Loucy (cell line): ENCODE measurements around the gene SDK1.

Source experiments
- H2AFZ ChIP-seq: fragments of 200-600 bp; sonication (generic); 2 replicates; pipeline ENCODE4 v1.6.0; 2016; ENCODE audit warnings: antibody characterized with exemption, mild to moderate bottlenecking, low read length, moderate library complexity
- H3F3A ChIP-seq: fragments of 200-600 bp; 2 replicates; pipeline ENCODE4 v1.6.0; 2016; ENCODE audit warnings: antibody characterized with exemption, low read depth, mild to moderate bottlenecking
- H3K27me3 ChIP-seq: fragments of 200-600 bp; sonication (generic); 2 replicates; pipeline ENCODE4 v1.6.1; 2014; ENCODE audit warnings: low read length, mild to moderate bottlenecking; ENCODE audit not compliant: insufficient read depth, poor library complexity, severe bottlenecking
- H3K36me3 ChIP-seq: fragments of 200-600 bp; sonication (generic); 2 replicates; pipeline ENCODE4 v1.6.1; 2016; ENCODE audit warnings: low read length; ENCODE audit not compliant: insufficient read depth
- H3K4me1 ChIP-seq: fragments of 200-600 bp; sonication (generic); 2 replicates; pipeline ENCODE4 v1.5.1; 2014; ENCODE audit warnings: low read length, mild to moderate bottlenecking; ENCODE audit not compliant: insufficient read depth, poor library complexity, severe bottlenecking
- H3K4me2 ChIP-seq: fragments of 200-600 bp; sonication (generic); 2 replicates; pipeline ENCODE4 v1.6.0; 2014; ENCODE audit warnings: antibody characterized with exemption, low read length, low read depth, mild to moderate bottlenecking; ENCODE audit not compliant: poor library complexity, severe bottlenecking
- H3K4me3 ChIP-seq: fragments of 200-600 bp; sonication (generic); 2 replicates; pipeline ENCODE4 v1.5.1; 2014; ENCODE audit warnings: low read length, mild to moderate bottlenecking, mixed read lengths; ENCODE audit not compliant: poor library complexity, severe bottlenecking
- H3K79me2 ChIP-seq: fragments of 200-600 bp; sonication (generic); 2 replicates; pipeline ENCODE4 v1.6.1; 2014; ENCODE audit warnings: low read length; ENCODE audit not compliant: insufficient read depth
- H3K9ac ChIP-seq: fragments of 200-600 bp; sonication (generic); 2 replicates; pipeline ENCODE4 v1.6.0; 2014; ENCODE audit warnings: mild to moderate bottlenecking, low read depth, low read length, moderate library complexity; ENCODE audit not compliant: poor library complexity, severe bottlenecking
- H3K9me2 ChIP-seq: fragments of 200-600 bp; sonication (generic); replicated peaks from 2 replicates; pipeline ENCODE4 v1.6.1; 2016; ENCODE audit warnings: low read depth, low read length, mixed read lengths
- H3K9me3 ChIP-seq: fragments of 200-600 bp; sonication (generic); 2 replicates; pipeline ENCODE4 v1.6.1; 2014; ENCODE audit warnings: mild to moderate bottlenecking, antibody characterized with exemption, low read length, low read depth; ENCODE audit not compliant: insufficient read depth
- H4K20me1 ChIP-seq: fragments of 200-600 bp; sonication (generic); 2 replicates; pipeline ENCODE4 v1.6.0; 2014; ENCODE audit warnings: antibody characterized with exemption, low read length, mild to moderate bottlenecking; ENCODE audit not compliant: insufficient read depth, poor library complexity, severe bottlenecking
- EZH2phosphoT487 ChIP-seq: fragments of 200-600 bp; IDR thresholded peaks from 2 replicates; pipeline ENCODE4 v1.6.1; 2018; ENCODE audit warnings: antibody characterized with exemption, mild to moderate bottlenecking, moderate library complexity, borderline replicate concordance
- TF ChIP-seq, protein P1 (sequence below): fragments of 200-600 bp; sonication (generic); conservative IDR thresholded peaks from 2 replicates; pipeline ENCODE4 v1.5.1; 2014; ENCODE audit warnings: mild to moderate bottlenecking, antibody characterized with exemption, low read length

Gene SDK1

GRCh38 chr7:3825491-3825890 lies 524.4 kb downstream of the SDK1 start:
- Histone ChIP-seq H3K36me3 (no peaks in the 10 kb centered on the region), H3K79me2 (no peaks in the 10 kb centered on the region), H3K4me1 (no peaks in the 10 kb centered on the region), H3K9me2 (no peaks in the 10 kb centered on the region), H3K9me3 (no peaks in the 10 kb centered on the region), H3K27me3 (no peaks in the 10 kb centered on the region), H3F3A (no peaks in the 10 kb centered on the region), H3K9ac (no peak overlapping the region), H3K4me2 (no peak overlapping the region), H2AFZ (no peak overlapping the region), H4K20me1 (no peaks in the 10 kb centered on the region), H3K4me3 (no peak overlapping the region)
- TF ChIP-seq EZH2phosphoT487 = no peak
- TF ChIP-seq, protein P1, sequence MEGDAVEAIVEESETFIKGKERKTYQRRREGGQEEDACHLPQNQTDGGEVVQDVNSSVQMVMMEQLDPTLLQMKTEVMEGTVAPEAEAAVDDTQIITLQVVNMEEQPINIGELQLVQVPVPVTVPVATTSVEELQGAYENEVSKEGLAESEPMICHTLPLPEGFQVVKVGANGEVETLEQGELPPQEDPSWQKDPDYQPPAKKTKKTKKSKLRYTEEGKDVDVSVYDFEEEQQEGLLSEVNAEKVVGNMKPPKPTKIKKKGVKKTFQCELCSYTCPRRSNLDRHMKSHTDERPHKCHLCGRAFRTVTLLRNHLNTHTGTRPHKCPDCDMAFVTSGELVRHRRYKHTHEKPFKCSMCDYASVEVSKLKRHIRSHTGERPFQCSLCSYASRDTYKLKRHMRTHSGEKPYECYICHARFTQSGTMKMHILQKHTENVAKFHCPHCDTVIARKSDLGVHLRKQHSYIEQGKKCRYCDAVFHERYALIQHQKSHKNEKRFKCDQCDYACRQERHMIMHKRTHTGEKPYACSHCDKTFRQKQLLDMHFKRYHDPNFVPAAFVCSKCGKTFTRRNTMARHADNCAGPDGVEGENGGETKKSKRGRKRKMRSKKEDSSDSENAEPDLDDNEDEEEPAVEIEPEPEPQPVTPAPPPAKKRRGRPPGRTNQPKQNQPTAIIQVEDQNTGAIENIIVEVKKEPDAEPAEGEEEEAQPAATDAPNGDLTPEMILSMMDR = no peak

DNA sequence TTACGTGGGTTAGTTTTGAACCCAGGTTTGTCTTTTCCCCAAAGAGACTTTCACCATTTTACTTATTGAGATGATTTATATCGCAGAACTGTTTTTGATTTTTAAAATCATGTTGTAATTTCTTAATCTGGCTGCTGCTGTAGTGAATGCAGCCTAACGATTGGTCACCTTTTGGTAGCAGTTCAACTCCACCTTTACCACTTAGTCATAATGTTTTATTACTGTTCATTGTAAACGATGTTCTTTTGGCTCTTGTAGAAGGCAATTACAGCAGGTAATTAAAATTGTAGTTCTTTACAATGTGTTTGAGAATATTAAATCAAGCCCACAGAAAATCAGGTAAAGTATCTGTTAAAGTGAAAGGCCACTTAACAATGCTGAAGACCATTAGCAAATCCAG lies 531.1 kb downstream of the SDK1 start:
- Histone ChIP-seq H4K20me1 (no peaks in the 10 kb centered on the region), H3K9ac (no peak overlapping the region), H3K27me3 (no peaks in the 10 kb centered on the region), H3K4me3 (no peak overlapping the region), H3K4me2 (no peak overlapping the region), H2AFZ (no peak overlapping the region), H3K4me1 (no peaks in the 10 kb centered on the region), H3K79me2 (no peaks in the 10 kb centered on the region), H3K9me2 (no peaks in the 10 kb centered on the region), H3K36me3 (no peaks in the 10 kb centered on the region), H3K9me3 (no peaks in the 10 kb centered on the region), H3F3A (no peaks in the 10 kb centered on the region)
- TF ChIP-seq, protein P1 = no peak
- TF ChIP-seq EZH2phosphoT487 = no peak

DNA sequence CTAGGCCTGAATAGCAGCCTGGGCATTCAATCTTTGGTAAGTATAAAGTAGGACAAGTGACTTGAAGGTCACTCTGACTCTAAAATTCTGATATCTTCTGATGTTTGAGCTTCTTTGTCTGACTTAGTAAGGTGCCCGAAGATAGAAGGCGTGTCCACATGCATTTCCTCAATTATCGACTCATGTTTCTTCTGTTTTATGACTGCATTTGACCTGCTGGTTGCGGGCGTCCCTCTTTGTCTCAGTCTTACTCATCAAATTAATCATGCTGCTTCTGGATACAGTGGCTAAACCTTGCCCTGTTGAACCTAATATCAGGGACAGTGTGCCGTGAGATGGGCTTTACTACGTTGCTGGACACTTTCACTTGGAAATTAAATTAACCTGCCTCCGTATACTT lies 534.1 kb downstream of the SDK1 start:
- Histone ChIP-seq H3K9me3 (no peaks in the 10 kb centered on the region; the same call in 1 of the 2 replicates), H4K20me1 (no peaks in the 10 kb centered on the region), H3F3A (no peaks in the 10 kb centered on the region), H3K9ac (no peak overlapping the region), H3K27me3 (no peaks in the 10 kb centered on the region), H3K36me3 (no peaks in the 10 kb centered on the region), H3K4me1 (no peaks in the 10 kb centered on the region), H3K4me3 (no peak overlapping the region), H3K4me2 (no peak overlapping the region), H3K79me2 (no peaks in the 10 kb centered on the region), H2AFZ (no peak overlapping the region), H3K9me2 (no peaks in the 10 kb centered on the region)
- TF ChIP-seq, protein P1 = no peak
- no peak for TF ChIP-seq EZH2phosphoT487
